ENCODE data around the gene SPTBN2. TPM values are rescaled to one million over a fixed set of nuclear protein-coding genes. Genes with fewer than 3 reads are reported as not detected.

SPTBN2 gene
- total RNA-seq, 2 donors from 2014 or later = 3.3 to 7.7 TPM

DNA sequence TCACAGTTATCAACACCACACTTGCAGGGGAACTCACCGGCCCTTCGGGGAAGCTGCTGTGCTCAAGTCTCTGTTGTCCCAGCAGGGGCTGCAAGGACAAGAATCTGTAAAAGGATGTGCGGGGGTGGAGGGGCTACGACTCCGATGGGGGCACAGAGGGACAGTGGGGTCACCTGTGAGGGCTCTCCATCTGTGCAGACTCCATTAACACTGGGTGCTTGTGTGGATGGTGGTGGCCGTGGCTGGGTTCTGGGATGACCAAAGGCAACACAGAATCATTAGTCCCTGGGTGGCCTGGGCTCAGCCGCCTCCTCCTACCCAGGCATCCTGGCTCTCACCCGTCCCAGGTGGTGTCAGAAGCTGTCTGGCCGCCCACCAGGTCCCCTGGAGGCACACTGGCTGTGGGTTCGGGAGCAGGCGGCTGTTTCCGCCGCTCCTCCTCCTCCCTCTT is 41.2 kb downstream of the SPTBN2 start:
- H3K27me3 ChIP-seq = no peaks in the 10 kb centered on the region
- DNase-seq (ENCODE audit: low spot score) = no peak
- H3K4me1 ChIP-seq = no peaks in the 10 kb centered on the region
- no peaks in the 10 kb centered on the region for H3K36me3 ChIP-seq
- no peak overlapping the region for H3K27ac ChIP-seq
- H3K4me3 ChIP-seq = no peak overlapping the region
- H3K9me3 ChIP-seq = no peaks in the 10 kb centered on the region
- TF ChIP-seq CTCF (IDR thresholded peaks at IDR 0.05) = no peak

DNA sequence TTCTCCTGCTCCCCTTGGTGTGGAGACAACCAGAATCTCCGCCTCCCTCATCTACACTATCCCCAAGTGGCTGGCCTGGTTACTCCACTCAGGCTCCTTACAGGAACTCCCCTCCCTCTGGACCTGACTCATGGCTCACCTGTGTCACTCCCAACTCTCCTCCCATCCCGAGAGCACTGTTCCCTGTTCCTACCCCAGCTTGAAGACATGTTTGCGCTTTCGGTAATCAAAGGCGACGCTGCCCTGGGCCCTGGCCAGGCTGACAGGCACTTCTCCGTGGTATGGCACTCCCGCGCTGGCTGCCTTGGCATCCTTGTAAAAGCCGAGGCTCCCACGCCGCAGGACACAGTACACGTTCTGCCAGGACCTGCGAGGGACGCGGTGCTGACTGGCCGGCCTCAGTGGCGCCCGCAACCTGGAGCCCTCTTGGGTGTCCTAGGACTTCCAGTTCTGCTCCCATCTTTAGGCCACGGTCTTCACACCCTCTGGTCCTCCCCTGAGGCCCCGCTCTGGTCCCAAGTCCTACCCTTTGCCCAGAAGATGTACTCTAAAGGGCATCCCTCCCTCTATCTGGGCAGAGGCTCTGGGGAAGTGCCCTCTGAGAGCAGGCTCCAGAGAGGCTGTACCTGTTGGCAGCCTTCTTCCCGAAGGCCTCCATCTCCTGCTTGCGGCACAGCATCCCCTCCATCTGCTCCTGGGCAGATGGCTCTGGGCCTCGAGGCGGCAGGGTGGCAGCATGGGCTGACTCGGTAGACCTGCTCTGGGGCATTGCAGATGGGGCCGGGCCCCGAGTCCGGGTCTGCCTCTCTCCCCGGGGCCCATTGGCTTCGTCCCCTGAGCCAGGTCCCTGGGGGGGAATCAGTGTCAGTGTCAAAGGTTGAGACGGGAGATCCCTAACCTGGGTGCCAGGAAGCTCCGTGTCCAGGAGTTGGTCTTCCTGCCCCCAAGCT is 41.9 kb downstream of the SPTBN2 start:
- Histone ChIP-seq H3K27ac (no peak overlapping the region), H3K4me3 (no peak overlapping the region), H3K36me3 (no peaks in the 10 kb centered on the region), H3K27me3 (no peaks in the 10 kb centered on the region), H3K9me3 (no peaks in the 10 kb centered on the region), H3K4me1 (no peaks in the 10 kb centered on the region)
- DNase-seq (ENCODE audit: low spot score) = no peak
- no peak for TF ChIP-seq CTCF (IDR thresholded peaks at IDR 0.05)

- no peak for DNase-seq (ENCODE audit: low spot score)
- H3K27ac ChIP-seq = no peak overlapping the region
- H3K36me3 ChIP-seq = no peaks in the 10 kb centered on the region
- no peak overlapping the region for H3K4me3 ChIP-seq
- H3K27me3 ChIP-seq = no peaks in the 10 kb centered on the region
- TF ChIP-seq CTCF (IDR thresholded peaks at IDR 0.05) = no peak
- no peaks in the 10 kb centered on the region for H3K4me1 ChIP-seq
- H3K9me3 ChIP-seq = no peaks in the 10 kb centered on the region
Observed at GRCh38 chr11:66686100-66686785, 42.8 kb downstream of the SPTBN2 start.

- no peaks in the 10 kb centered on the region for H3K4me1 ChIP-seq
- no peak overlapping the region for H3K4me3 ChIP-seq
- DNase-seq (ENCODE audit: low spot score) = no peak
- TF ChIP-seq CTCF (IDR thresholded peaks at IDR 0.05) = no peak
- no peaks in the 10 kb centered on the region for H3K36me3 ChIP-seq
- no peak overlapping the region for H3K27ac ChIP-seq
- H3K9me3 ChIP-seq = no peaks in the 10 kb centered on the region
- no peaks in the 10 kb centered on the region for H3K27me3 ChIP-seq
Observed at GRCh38 chr11:66685276-66686099, 43.5 kb downstream of the SPTBN2 start.

DNA sequence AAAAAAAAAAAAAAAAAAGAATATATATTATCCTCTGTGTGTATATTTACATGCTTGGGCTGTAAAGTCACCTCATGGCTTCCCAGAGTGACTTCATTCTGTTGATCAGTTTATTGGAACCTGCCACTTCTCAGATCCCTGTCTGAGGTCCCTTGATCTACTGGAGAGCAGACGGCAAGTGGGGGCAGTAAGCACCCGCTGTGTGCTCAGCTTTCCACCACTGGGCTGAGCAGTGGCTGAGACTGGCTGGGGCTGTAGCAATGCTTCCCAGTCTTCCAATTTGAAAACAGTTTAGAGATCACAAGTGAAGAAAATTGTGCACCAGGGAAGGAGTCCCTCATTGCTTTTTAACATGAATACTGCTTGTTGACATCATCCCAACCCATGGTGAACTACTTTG is 44.4 kb downstream of the SPTBN2 start:
- Histone ChIP-seq H3K27me3 (no peaks in the 10 kb centered on the region), H3K36me3 (no peaks in the 10 kb centered on the region), H3K4me1 (no peaks in the 10 kb centered on the region), H3K9me3 (no peaks in the 10 kb centered on the region), H3K4me3 (no peak overlapping the region), H3K27ac (no peak overlapping the region)
- TF ChIP-seq CTCF (IDR thresholded peaks at IDR 0.05) = no peak
- no peak for DNase-seq (ENCODE audit: low spot score)

All from right atrium auricular region (tissue), 2 donors.